Measurements from ENCODE around the gene TPK1.
"Not testable (repeated sequence)": the region's sequence is repeated elsewhere in the genome, so short reads cannot be mapped to it uniquely, and the experiment has no call there.

TPK1 gene

GRCh38 chr7:144777005-144777839 is 58.6 kb downstream of the TPK1 start:
- no peak for DNase-seq (ENCODE audit: low read depth in 2 of 2)

GRCh38 chr7:144776447-144776846 is 59.4 kb downstream of the TPK1 start:
- DNase-seq (ENCODE audit: low read depth in 2 of 2) = no peak

- DNase-seq (ENCODE audit: low read depth in 2 of 2) = no peak
Observed at GRCh38 chr7:144775749-144776148, 60.1 kb downstream of the TPK1 start.

GRCh38 chr7:144771927-144772326 is 63.9 kb downstream of the TPK1 start:
- DNase-seq (ENCODE audit: low read depth in 2 of 2) = no peak

GRCh38 chr7:144771174-144771573 is 64.7 kb downstream of the TPK1 start:
- DNase-seq (ENCODE audit: low read depth in 2 of 2) = no peak

- DNase-seq (ENCODE audit: low read depth in 2 of 2) = no peak
Observed at GRCh38 chr7:144769352-144769751, 66.5 kb downstream of the TPK1 start.

GRCh38 chr7:144768633-144769032 is 67.2 kb downstream of the TPK1 start:
- no peak for DNase-seq (ENCODE audit: low read depth in 2 of 2)

- no peak for DNase-seq (ENCODE audit: low read depth in 2 of 2)
Observed at GRCh38 chr7:144763291-144763690, 72.6 kb downstream of the TPK1 start.

GRCh38 chr7:144762853-144763252 is 73.0 kb downstream of the TPK1 start:
- DNase-seq (ENCODE audit: low read depth in 2 of 2) = no peak

GRCh38 chr7:144761493-144761892 is 74.4 kb downstream of the TPK1 start:
- DNase-seq (ENCODE audit: low read depth in 2 of 2) = no peak

- no peak for DNase-seq (ENCODE audit: low read depth in 2 of 2)
Observed at GRCh38 chr7:144759653-144760052, 76.2 kb downstream of the TPK1 start.

- no peak for DNase-seq (ENCODE audit: low read depth in 2 of 2)
Observed at GRCh38 chr7:144747936-144748335, 87.9 kb downstream of the TPK1 start.

GRCh38 chr7:144738708-144739314 is 97.0 kb downstream of the TPK1 start:
- peak in 1 of 2 donors; percentile 3 for DNase-seq (ENCODE audit: low read depth in 2 of 2)

GRCh38 chr7:144738146-144738545 is 97.7 kb downstream of the TPK1 start:
- no peak for DNase-seq (ENCODE audit: low read depth in 2 of 2)

- no peak for DNase-seq (ENCODE audit: low read depth in 2 of 2)
Observed at GRCh38 chr7:144736880-144737493, 98.9 kb downstream of the TPK1 start.

GRCh38 chr7:144735505-144736276 is 100.2 kb downstream of the TPK1 start:
- DNase-seq (ENCODE audit: low read depth in 2 of 2) = no peak

GRCh38 chr7:144731661-144732351 is 104.0 kb downstream of the TPK1 start:
- no peak for DNase-seq (ENCODE audit: low read depth in 2 of 2)

GRCh38 chr7:144730224-144730623 is 105.6 kb downstream of the TPK1 start:
- DNase-seq (ENCODE audit: low read depth in 2 of 2) = no peak

- no peak for DNase-seq (ENCODE audit: low read depth in 2 of 2)
Observed at GRCh38 chr7:144729226-144729625, 106.6 kb downstream of the TPK1 start.

GRCh38 chr7:144728551-144728950 is 107.3 kb downstream of the TPK1 start:
- no peak for DNase-seq (ENCODE audit: low read depth in 2 of 2)

- not testable (repeated sequence) for DNase-seq (ENCODE audit: low read depth in 2 of 2)
Observed at GRCh38 chr7:144726840-144727239, 109.0 kb downstream of the TPK1 start.

GRCh38 chr7:144725070-144725469 is 110.8 kb downstream of the TPK1 start:
- no peak for DNase-seq (ENCODE audit: low read depth in 2 of 2)
